Measurements from ENCODE around the gene ZSCAN5C.

DNA sequence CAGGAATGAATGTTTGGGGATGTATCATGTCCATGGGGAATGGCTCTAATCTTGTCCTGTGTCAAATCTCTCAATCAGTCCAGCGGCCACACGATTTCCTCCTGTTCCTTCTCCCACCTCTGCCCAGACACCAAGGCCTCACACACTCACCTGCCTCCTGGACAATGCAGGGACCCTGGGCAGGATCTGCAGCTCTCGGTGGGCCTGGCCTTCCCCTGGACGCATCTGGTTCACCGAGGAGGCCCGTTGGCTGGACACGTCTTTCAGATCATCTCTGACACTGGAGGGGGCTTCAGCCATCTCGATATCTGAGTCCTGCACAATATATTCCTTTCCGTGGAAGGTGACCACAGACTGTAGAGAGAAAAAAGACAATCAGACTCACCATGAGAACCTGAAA lies 21.4 kb downstream of the ZSCAN5C start:
- no peak for TF ChIP-seq CTCF (IDR thresholded peaks at IDR 0.05)
- no peak for TF ChIP-seq POLR2A (IDR thresholded peaks at IDR 0.05)

Measured in Peyer's patch (tissue), 4 donors.